GM12873 (cell line): ENCODE measurements around the gene PLAC1.

Experiments used
- TF ChIP-seq, protein P1 (sequence below): IDR thresholded peaks from 2 replicates; pipeline ENCODE4 v1.5.1; 2012; ENCODE audit warnings: low read depth, mild to moderate bottlenecking, moderate library complexity, low read length, control low read depth; ENCODE audit not compliant: insufficient read depth; ENCODE audit errors: missing control alignments

PLAC1 gene, protein sequence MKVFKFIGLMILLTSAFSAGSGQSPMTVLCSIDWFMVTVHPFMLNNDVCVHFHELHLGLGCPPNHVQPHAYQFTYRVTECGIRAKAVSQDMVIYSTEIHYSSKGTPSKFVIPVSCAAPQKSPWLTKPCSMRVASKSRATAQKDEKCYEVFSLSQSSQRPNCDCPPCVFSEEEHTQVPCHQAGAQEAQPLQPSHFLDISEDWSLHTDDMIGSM

DNA sequence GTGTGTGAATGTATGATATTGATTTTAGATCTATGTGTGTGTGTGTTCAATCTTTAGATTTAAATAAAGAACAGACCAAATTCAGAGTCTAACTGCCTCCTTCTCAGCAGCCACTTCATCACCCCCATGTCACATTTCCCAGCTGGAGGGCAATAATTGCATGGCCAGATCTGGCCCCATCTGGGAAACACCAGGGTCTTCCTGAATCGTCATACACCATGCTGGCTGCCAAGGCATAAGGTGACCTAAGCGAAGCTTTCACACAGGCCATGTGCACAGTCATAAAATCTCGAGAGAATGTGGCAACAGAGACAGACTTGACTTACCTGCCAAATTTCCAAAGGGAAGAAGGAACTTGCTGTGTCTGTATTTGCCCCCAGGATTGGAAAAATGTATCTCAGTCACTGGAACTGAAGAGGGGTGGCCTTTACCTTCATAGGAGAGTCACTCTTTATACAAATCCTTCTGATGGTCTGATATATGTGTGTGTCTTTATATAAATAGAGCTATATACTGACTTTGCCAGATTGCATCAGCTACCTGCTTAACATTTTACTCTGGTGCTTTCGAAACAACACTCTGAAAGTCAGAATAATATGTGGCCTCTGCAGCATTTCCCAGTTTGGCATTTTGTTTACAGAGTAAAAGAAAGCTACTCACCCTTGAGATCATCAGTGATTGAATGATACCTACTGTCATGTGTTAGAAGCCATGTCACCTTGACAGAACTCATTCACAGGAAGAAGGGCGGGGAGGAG lies at the start of gene PLAC1:
TSS of gene PLAC1 (minus strand) at position 470 of the 758 bp plus-strand sequence. CDS start 91,789 bp downstream, outside the sequence.
- TF ChIP-seq, protein P1, sequence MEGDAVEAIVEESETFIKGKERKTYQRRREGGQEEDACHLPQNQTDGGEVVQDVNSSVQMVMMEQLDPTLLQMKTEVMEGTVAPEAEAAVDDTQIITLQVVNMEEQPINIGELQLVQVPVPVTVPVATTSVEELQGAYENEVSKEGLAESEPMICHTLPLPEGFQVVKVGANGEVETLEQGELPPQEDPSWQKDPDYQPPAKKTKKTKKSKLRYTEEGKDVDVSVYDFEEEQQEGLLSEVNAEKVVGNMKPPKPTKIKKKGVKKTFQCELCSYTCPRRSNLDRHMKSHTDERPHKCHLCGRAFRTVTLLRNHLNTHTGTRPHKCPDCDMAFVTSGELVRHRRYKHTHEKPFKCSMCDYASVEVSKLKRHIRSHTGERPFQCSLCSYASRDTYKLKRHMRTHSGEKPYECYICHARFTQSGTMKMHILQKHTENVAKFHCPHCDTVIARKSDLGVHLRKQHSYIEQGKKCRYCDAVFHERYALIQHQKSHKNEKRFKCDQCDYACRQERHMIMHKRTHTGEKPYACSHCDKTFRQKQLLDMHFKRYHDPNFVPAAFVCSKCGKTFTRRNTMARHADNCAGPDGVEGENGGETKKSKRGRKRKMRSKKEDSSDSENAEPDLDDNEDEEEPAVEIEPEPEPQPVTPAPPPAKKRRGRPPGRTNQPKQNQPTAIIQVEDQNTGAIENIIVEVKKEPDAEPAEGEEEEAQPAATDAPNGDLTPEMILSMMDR: no peak

DNA sequence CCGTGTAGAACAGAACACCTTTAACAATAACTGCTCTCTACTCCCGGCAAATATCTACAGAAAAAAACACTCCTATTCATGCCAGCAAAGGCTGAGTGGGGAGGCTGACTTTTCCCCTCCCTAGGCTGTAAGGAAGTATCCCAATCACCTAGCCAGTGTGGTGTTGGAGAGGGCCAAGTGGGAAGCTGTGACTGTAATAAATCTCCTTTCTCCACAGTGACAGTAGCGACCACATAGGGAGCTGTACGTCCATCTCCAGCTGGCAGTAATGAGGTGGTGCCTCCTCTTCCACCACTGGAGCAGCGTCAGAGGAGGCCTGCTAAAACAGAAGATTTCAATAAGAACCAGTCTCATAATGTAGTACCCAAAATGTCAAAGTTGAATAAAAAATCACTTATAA lies 47.9 kb upstream of the PLAC1 start:
- TF ChIP-seq, protein P1: no peak

DNA sequence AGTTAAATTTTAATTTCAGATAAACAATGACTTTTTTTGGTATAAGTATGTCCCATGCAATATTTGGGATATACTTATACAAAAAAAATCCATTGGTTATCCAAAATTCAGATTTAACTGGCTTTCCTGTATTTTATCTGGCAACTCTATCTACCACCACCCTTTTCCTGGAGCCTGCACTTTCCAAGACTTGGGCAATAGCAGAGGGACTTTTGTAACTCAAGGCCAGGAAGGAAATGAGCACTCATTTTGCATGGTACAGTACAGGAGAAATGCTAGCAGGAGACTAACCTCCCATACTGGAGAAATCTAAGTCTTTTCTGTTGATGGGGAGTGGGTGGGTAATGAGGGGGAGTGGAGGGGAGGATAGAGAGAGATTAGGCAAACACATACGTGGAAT lies 37.7 kb upstream of the PLAC1 start:
- TF ChIP-seq, protein P1: no peak

DNA sequence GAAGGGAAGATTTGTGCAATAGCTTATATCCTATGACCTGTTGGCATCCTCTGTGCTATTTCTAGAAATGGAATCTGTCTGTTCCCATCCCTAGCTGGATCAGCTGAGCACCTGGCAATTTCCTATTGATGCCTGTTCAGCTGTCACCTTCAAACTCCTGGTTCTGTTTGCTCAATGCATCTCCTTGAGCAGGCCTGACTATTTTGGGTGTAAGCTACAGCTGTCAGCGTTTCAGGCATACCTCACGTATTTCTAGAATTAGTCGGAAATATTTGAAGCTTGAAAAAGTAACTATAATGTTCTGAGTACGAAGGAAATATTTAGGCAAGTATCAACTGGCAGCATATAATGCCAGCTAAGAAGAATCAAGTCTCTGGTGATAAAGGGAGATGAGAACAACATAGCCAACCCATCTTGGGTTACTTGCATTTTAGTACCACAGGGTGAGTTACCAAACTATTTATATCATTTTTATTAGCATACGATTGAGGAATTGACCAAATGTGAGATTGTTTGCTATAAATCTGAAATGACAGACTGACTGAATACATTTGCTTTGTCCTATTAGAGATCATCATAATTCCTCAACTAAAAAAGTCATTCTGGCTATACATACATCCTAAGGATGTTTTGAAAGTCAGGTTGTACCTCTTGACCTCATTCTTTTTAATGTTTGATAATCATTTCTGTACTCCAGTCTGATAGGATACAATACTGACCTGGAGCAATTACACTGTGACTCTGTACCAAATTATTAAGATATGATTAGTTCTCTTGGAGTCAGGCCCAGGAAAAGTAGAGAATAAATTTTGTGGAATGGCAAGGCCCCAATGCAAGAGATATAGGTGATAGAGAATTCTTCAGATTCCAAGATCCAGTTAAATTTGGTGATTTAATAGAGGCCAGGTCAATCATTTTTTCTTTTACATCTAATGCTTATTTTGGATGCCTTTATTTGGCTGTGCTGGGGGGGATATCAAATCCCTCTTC lies 36.4 kb upstream of the PLAC1 start:
- TF ChIP-seq, protein P1: no peak

DNA sequence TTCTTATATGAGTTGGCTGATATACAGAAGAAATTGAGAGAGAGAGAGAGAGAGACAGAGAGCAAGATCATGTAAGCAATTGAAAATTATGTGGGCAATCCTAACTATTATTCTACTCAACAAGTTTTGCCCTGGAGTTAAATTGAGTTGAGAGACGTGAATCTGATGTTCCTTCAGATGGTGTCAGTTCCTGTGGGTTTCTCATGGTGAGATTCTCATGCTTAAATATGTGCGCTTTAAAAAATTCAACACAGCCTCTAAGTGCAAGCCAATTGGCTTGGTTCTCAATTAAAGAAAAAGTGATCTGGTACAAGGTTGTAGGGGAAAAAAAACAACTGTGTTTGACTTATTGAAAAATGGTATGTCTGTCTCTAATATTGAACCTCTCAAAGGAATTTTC lies 35.4 kb upstream of the PLAC1 start:
- TF ChIP-seq, protein P1: no peak

DNA sequence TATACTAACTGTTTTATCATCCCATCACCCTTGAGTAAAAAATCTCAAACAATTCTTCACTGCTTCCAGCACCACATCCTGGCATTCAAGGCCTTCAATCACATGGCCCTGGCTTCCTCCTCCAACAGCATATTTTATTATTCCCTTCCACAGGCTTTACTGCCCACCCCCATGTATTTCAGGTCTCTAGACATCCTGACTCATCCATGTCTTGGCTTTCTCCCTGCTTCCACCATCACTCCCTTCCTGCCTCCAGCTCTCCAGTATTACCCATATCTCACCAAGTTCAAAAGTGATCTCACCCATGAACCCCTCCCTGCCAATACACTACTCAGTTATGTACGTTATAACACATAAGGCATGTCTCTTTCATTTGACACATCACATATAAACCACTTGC lies 34.7 kb upstream of the PLAC1 start:
- TF ChIP-seq, protein P1: no peak
